NCI-H1048 (cell line): ENCODE results near the gene BACE2.
"Not testable (repeated sequence)": the region's sequence is repeated elsewhere in the genome, so short reads cannot be mapped to it uniquely, and the experiment has no call there.

Source experiments
- DNase-seq: peaks from one replicate; lab custom pipeline; 2025; lab: John Stamatoyannopoulos, UW

The BACE2 gene

GRCh38 chr21:41277846-41278245 is 109.9 kb downstream of the BACE2 start:
- no peak for DNase-seq

DNA sequence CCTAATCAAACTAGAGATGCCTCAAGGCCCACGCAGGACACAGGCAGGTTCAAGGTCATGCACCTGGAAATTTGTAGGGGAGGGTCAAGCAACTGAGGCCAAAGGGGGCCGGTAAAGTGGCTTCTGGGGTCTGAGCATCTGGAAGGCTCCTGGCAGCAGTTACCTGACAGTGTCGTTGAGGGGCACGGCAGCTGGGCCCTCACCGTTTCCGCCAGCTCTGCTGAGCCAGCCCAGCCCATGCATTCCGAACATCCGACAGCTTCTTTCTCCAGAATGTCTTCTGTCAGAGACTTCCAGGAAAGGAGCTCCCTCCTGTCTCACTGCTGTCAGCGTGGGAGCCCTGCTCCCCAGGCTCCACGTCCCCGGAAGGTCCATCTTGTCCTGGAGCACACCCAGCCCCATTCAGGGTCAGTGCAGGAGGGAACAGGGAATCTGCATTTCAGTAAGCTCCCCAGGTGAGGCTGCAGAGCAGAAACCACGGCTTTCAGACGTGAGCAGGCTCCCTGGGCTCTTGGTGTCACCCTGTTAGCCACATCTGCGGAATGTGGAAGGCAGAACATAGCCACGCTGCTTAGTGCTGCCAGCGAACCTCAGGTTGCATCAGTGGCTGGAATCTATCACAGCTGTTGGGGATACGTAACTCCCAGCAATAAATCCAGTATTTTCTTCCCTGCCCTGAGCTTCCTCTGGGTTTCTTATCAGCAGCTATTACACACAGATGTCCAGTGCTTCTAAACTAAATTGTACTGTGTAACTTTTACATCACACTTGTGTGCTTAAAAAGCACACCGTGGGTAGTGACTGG is 112.4 kb downstream of the BACE2 start:
- DNase-seq, result no peak

GRCh38 chr21:41282412-41282811 is 114.5 kb downstream of the BACE2 start:
- DNase-seq, result no peak

DNA sequence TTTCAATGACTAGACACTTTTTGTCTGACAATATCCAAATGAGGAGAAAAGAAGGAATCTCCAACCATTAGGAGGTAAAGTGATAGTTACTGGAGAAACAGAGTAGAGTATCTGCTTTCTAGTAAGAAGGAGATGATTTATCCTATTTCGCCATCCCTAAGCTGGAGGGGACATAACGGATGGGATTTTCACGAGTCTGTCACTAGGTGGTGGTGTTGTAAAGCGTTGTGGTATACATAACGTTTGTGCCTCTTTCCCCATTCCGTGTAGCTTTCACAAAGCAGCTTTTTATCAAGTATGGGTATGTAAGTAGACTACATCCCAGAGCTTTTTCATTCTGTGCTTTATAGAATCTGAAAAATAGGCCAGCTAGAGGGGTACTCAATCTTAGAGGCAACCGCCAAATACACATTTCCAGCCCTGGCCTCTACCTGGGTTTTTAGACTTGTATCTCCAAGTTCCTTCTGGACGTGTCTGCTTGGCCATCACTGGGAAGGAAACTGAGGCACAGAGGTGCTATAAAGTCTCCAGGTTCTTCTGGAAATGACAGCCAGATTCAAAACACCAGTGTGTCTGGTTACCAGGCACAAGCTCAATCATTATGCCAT is 115.4 kb downstream of the BACE2 start:
- peak; percentile 54 for DNase-seq

- no peak for DNase-seq
These were observed 121.5 kb downstream of the BACE2 start for GRCh38 chr21:41289431-41289830.

- DNase-seq, result no peak
These were observed 122.3 kb downstream of the BACE2 start for GRCh38 chr21:41290106-41290799.

DNA sequence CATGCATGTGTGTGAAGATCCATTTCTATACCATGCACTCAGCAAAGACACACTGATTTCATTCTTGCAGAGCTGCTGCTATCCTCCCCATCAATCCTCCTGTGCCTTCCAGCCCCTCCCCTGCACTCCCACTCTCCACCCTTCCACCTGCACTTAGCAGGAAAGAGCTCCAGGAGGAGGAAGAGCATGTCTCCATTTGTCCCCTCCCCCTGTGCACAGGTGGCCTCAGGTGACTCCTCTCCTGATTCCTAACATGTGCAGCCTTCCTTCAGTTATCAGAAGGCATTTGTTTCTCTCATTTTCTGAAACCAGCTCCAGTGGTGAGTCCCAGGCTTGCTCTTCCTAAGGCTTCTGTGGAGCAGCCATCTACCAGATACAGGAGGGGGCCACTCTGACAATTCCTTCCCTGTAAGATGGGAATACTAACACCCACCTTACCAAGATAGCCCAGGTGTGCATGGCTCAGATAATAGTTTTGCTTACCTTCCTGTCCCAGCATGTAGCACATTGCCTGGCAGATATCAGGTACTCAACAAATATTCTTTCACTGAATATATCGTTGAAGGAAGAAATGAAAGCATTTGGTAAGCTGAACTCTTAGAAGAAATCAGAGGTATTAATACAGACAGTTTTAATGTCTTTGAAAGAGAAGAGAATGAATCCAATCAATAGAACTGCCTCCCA is 126.7 kb downstream of the BACE2 start:
- no peak for DNase-seq

DNA sequence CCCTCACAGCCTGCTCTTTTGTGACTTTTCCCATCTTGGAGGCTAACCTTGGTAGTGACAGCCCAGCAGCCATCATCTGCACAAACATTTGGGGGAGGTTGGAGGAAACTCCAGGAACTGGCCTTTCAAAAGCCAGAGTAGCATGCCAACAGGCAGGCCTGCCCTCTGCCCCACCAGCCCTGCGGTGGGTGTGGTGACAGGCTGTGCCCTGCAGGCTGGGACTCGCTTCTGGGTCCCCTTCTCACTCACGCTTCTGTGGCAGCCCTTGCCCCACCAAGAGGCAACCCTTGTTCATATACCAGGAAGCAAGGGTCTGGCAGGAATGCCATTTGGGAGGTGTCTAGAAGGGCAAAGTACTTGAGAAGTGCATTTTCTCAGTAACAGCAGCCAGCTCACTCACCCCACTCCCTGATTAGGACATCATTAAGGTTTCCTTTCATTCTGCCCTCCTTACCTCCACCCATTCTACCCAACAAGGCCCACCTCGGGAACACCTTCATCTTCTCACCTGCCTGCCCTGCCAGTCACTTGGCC is 127.8 kb downstream of the BACE2 start:
- no peak for DNase-seq

GRCh38 chr21:41302976-41303375 is 135.0 kb downstream of the BACE2 start:
- DNase-seq, result no peak

- DNase-seq, result no peak
These were observed 136.2 kb downstream of the BACE2 start for GRCh38 chr21:41304068-41304720.

DNA sequence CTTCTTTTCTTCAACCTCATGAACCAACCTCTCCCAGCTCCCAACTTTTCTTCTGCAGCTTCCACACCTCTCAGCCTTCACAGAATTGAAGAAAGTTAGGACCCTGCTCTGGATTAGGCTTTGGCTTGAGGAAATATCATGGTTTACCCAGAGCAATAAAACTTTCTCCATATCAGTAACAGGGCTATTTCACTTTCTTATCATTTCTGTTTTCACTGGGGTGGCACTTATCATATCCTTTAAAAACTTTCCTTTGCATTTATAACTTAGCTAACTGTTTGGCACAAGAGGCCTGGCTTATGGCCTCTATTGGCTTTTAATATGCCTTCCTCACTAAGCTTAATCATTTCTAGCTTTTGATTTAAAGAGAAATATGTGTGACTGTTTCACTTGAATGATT is 139.3 kb downstream of the BACE2 start:
- DNase-seq, result no peak

DNA sequence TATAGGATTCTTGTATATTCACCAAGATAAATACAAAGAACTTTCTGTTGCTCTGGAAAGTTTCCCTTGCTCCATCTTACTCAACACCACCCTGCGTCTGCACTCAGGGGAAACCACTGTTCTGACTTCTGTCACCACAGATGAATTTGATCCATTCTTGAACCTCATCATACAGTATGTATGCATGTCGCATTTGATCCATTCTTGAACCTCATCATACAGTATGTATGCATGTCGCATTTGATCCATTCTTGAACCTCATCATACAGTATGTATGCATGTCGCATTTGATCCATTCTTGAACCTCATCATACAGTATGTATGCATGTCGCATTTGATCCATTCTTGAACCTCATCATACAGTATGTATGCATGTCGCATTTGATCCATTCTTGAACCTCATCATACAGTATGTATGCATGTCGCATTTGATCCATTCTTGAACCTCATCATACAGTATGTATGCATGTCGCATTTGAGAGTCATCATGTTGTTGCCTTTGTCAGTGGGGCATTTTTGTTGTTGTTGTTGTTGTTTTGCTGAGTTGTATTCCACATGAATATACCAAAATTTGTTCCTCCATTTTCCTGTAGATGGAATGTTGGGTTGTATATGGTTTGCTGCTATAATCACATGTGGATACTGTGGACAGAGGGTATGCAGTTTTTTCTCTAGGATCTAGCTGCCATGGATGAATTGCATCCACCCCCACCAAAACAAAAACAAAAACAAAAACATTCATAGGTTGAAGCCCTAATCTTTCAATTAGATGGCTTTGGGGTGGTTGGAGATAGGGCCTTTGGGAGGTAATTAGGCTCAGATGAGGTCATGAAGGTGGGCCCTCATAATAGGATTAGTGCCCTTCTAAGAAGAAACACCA is 145.6 kb downstream of the BACE2 start:
- not testable (repeated sequence) for DNase-seq

DNA sequence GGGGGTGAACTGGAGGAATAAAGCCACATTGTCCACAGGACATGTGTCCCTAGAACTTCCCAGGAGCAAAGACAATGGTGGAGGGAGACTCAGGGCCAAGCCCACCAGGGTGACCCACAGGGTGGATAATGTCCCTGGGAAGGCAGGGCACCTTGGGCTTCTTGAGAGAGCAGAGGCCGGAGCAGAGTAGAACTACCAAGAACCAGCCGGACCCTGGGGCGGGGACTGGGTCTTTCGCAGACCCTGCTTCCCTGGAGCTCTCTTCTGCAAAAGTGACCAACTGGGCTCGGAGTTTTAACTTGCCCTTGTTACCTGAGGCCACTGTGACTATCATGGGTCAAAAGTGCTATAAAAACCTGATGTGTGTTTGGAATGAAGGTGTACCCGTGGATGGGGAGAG is 147.8 kb downstream of the BACE2 start:
- no peak for DNase-seq

DNA sequence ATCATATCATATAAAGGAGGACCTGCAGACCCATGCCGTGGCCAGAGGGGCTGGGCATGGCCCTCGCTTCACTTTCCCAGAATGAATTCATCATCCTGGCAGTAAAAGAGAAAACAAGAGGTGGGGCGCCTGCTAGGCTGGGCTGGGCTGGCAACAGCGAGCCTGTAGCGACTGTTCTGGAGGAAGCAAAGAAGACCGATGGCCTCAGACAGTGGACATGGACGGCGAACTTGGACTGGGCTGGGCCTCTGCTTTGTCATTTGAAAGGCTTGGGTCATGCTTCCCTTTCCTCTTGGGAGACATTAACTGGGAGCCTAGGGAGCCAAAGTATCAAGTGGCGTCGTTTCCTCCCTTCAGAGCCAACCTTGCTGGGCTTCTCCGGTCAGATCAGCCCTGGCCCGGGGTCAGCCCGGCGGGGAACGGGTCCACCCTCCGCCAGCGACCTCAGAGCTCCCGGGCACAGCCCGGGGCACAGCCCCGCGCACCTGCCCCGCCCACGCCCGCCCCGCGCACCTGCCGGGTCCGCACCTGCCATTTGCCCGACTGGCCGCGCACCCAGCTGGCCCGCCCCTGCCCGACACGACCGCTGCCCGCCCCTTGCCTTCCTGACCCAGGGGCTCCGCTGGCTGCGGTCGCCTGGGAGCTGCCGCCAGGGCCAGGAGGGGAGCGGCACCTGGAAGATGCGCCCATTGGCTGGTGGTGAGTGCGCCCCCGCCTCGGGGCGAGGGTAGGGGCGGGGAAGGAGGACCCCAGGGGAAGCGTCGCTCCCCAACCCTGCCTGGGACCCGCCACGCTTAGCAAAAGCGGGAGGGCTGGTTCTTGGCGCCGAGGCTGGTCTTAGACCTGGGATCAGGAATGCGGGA is 148.5 kb downstream of the BACE2 start, which contains the start of gene FAM3B:
FAM3B (plus strand) TSS at position 602 of the 863 bp plus-strand sequence; CDS start at position 681, 79 bp downstream.
- DNase-seq, result no peak

GRCh38 chr21:41317063-41317392 is 149.1 kb downstream of the BACE2 start:
- no peak for DNase-seq

DNA sequence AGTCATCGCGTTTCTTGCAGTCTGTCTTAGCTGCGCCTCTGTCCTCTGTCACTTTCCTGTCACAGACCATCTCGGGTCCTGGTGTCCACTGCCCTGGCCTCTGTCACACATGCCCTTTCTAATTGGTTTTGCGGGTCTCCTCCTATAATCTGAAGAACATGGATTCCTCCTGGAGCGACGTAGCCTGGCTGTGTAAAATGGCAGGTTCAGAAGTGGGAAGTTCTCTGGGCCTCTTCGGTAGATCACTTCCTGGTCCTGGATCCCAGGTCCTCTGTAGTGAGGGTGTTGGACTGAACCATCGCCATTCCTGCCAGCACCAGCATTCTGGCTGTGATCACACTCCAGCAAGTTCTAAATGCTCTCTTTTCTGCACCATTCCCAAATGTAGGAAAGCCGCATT is 149.5 kb downstream of the BACE2 start:
- DNase-seq, result no peak

DNA sequence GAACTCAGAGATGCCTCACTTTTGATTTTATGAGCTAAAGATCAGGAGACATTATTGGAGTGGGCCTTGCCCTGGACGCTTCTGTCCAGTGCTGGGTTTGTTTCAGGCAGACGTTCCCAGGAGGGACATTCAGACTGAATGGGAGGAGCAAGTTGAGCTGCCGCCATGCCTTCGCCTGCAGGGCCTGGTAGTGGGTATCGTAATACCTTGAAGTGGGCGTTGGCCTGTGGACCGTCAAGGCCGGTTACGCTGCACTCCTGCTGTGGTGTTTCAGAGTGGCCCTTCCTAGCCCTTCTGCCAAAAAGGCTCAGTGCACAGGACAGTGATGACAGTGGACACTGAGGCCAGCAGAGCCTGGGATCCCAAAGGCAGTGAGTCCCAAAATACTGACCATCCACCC is 150.3 kb downstream of the BACE2 start:
- DNase-seq, result no peak

GRCh38 chr21:41319273-41319672 is 151.3 kb downstream of the BACE2 start:
- no peak for DNase-seq

DNA sequence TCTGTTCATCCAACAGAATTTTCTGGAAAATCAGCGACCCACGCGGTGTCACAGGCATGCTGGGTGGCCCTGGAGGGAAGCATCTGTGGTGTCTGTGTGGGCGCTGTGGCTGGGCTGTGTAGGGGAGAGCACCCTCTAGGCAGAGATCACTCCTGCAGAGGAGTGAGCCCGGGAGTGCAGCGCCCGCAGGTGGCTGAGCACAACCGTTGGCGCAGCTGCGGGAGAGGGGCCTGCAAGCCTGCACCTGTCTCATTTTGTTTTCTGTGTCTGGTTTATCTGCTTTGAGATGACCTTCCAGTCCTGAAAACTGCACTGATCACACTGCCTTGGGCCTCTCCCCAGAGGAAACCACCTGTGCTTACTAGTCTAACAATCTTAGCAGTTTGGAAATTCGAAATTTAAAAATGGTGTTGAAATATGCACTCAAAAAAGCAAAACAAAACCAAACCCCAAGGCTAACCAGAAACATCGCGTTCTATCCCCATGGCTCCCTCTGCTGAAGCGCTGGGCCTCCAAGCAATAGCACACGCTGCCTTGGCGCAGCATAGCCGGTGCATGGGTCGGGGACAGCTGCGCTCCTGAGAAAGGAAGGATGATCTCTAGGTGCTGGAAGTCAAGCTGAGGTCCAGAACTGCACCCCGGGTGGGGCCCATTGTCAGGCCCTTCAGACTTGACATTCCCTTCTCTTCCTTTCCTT is 153.4 kb downstream of the BACE2 start:
- no peak for DNase-seq
